Ovary (tissue), 9 donors: ENCODE data around the gene LOX. TPM values are rescaled to one million over a fixed set of nuclear protein-coding genes. Genes with fewer than 3 reads are reported as not detected.

Experiments used
- DNase-seq, 5 donors: peaks; one replicate each; pipeline ENCODE4 v3.0.0-alpha.2; 2019 to 2020
- H3K27ac ChIP-seq, 2 donors: fragments of 200-600 bp; one replicate each; pipeline versions ENCODE4 v1.5.1 to v1.8.0; 2019 to 2022
- H3K27me3 ChIP-seq: fragments of 200-600 bp; one replicate; pipeline ENCODE4 v1.8.0; 2022
- H3K36me3 ChIP-seq: fragments of 200-600 bp; sonication (generic); one replicate; pipeline ENCODE4 v1.5.1; 2019
- H3K4me1 ChIP-seq: one replicate; pipeline ENCODE4 v1.8.1; 2013; ENCODE audit warnings: mild to moderate bottlenecking, moderate library complexity; ENCODE audit not compliant: insufficient read depth
- H3K4me3 ChIP-seq: fragments of 200-600 bp; sonication (generic); one replicate; pipeline ENCODE4 v1.5.1; 2017
- H3K9me3 ChIP-seq, 2 donors: fragments of 200-600 bp in 1 of 2; sonication (generic) in 1 of 2; one replicate each; pipeline versions ENCODE4 v1.5.1 to v1.8.1; 2013 to 2019; ENCODE audit warnings: mild to moderate bottlenecking in 1 of 2, moderate library complexity in 1 of 2
- CTCF ChIP-seq, 3 donors: fragments of 450-650 bp in 2 of 3; fragments of 200-600 bp in 1 of 3; IDR thresholded peaks; one replicate each; pipeline versions ENCODE4 v1.5.1 to v1.8.0; 2016 to 2022; ENCODE audit warnings: antibody characterized with exemption in 3 of 3, mild to moderate bottlenecking in 1 of 3
- EP300 ChIP-seq: sonication (generic); formaldehyde crosslinking; IDR thresholded peaks from one replicate; pipeline ENCODE4 v1.6.1; 2017; ENCODE audit warnings: antibody characterized with exemption
- POLR2A ChIP-seq: fragments of 450-650 bp; IDR thresholded peaks from one replicate; pipeline ENCODE4 v1.6.1; 2017; ENCODE audit warnings: antibody characterized with exemption, mild to moderate bottlenecking, moderate library complexity
- WGBS, 3 donors: extraction: QIAGEN DNeasy Blood & Tissue Kit in 1 of 3; methylation state at CpG; one replicate each; pipeline versions ENCODE4 v1.1.5 to v1.1.7; 2013 to 2017; 5-methylcytosine and 5-hydroxymethylcytosine counted together
- intact Hi-C, 4 donors: fragments of 100-400 bp; cut with DNase I; formaldehyde crosslinking; loops; one replicate each; pipeline versions ENCODE4 v1.11.0 to v1.15.1; 2022 to 2023
- polyA plus RNA-seq, 2 donors: library from polyadenylated mRNA; stranded (reverse); fragments of 200-250 nt in 1 of 2; fragments of 350-450 nt in 1 of 2; fragmentation: Illumina TruSeq in 1 of 2; extraction: RNeasy Lipid Tissue Mini Kit (QIAGEN cat#74804) in 1 of 2; gene quantifications; one replicate each; pipeline ENCODE4 v1.2.3, GENCODE V29; 2013 to 2014
- total RNA-seq, 7 donors: library from RNA; depleted of rRNA in 2 of 7; stranded (reverse); fragments of >200 nt in 2 of 7; fragmentation: NEBNext Ultra II Directional in 3 of 7; extraction: Animal tissue kit (Norgen Biotek cat#: 25700) in 3 of 7; gene quantifications; one replicate each; pipeline versions ENCODE4 v1.1.0 to v1.2.4, GENCODE V29; 2016 to 2023
- donor health status: DM: no; HTN: no; CAD: no; lungs with moderate emphysema.
- donor health status: DM: no; HTN: no; CAD: no.
- donor health status: Bipolar disorder and iron deficiency.
- donor health status: DM: yes; HTN: yes; CAD: no.
- donor health status: DM: no; HTN: no; CAD: no.
- donor health status: DM: yes; HTN: yes; CAD: no.

LOX gene
- total and polyA plus RNA-seq, 9 donors = 6.9 to 23.5 (median 10.9) TPM

GRCh38 chr5:122073018-122073417 lies 5.0 kb downstream of the LOX start:
- H3K27ac ChIP-seq = no peak overlapping the region
- no peak overlapping the region for H3K4me3 ChIP-seq
- H3K9me3 ChIP-seq = no peaks in the 10 kb centered on the region
- no peaks in the 10 kb centered on the region for H3K4me1 ChIP-seq
- no peak for DNase-seq
- TF ChIP-seq EP300 (no peak), CTCF (IDR thresholded peaks at IDR 0.05) (no peak), POLR2A (no peak)
- WGBS, 3 donors = 96 to 98% (median 98%) methylated on average over 2 of the region's 2 CpGs
- intact Hi-C loops = loop anchor here in 2 of 4 donors (10.0 kb wide), 1 partner anchor 108 kb away; the partner anchor contains the start of gene SRFBP1 (in 2 of the 2)
- no peaks in the 10 kb centered on the region for H3K27me3 ChIP-seq
- H3K36me3 ChIP-seq = no peaks in the 10 kb centered on the region

GRCh38 chr5:122067390-122067789 lies 10.7 kb downstream of the LOX start:
- Histone ChIP-seq H3K9me3 (no peaks in the 10 kb centered on the region), H3K27ac (no peak overlapping the region), H3K4me3 (no peak overlapping the region), H3K36me3 (no peaks in the 10 kb centered on the region), H3K4me1 (no peaks in the 10 kb centered on the region), H3K27me3 (no peaks in the 10 kb centered on the region)
- WGBS, 3 donors = 56 to 78% (median 77%) methylated on average over 1 of the region's 1 CpG
- no peak for DNase-seq
- TF ChIP-seq POLR2A = no peak
- no peak for TF ChIP-seq EP300
- TF ChIP-seq CTCF (IDR thresholded peaks at IDR 0.05) = no peak
- intact Hi-C loops = no loop called here

DNA sequence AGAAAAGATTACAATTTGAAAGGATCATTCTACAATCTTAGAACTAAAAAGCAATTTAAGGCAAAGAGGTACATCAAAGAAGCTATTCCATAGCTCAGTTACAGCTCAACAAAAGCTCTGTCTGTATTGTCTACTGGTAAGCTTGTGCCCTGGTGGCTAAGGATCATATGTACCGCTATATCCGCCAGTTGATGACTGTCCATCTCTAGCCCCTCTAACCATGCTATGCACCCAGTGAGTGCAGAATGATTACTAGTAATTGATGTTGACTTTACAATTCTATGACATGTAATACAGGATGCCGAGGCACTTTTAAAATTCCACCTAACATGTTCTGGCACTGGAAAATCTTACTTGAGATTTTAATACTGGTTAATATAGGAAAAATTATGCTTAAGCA lies 13.1 kb downstream of the LOX start:
- H3K4me3 ChIP-seq = no peak overlapping the region

DNA sequence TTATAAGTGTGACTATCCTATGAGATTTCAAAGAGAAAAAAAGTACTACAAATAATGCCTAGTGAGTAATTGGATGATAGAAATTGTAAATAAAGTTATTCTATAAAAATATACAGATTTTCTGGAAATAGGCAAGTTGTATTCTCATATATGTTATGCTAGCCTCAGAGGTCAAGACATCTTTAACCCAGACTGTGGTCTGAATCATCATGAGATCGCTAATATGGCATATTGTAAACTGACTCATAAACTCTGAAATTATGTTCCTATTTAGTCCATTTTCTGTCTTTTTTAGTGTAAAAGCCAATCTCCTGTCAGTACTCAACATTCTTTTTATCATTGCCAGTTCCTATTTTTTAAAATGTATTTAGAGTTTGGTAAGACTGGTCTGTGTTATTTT lies 14.2 kb downstream of the LOX start:
- Histone ChIP-seq H3K9me3 (no peaks in the 10 kb centered on the region), H3K36me3 (no peaks in the 10 kb centered on the region), H3K27ac (no peak overlapping the region), H3K27me3 (no peaks in the 10 kb centered on the region), H3K4me3 (no peak overlapping the region), H3K4me1 (no peaks in the 10 kb centered on the region)
- no peak for TF ChIP-seq EP300
- intact Hi-C loops = no loop called here
- no peak for DNase-seq
- WGBS, 3 donors = 77 to 90% (median 85%) methylated on average over 1 of the region's 1 CpG

More for the DNA sequence above, 13.1 kb downstream of the LOX start:
- intact Hi-C loops = no loop called here
- TF ChIP-seq POLR2A (no peak), CTCF (IDR thresholded peaks at IDR 0.05) (no peak), EP300 (no peak)
- Histone ChIP-seq H3K27ac (no peak overlapping the region), H3K27me3 (no peaks in the 10 kb centered on the region), H3K36me3 (no peaks in the 10 kb centered on the region), H3K4me1 (no peaks in the 10 kb centered on the region), H3K9me3 (no peaks in the 10 kb centered on the region)
- 97 to 99% (median 98%) methylated on average over 3 of the region's 3 CpGs for WGBS, 3 donors
- DNase-seq = no peak

- no peaks in the 10 kb centered on the region for H3K9me3 ChIP-seq
- TF ChIP-seq CTCF (IDR thresholded peaks at IDR 0.05) (no peak), EP300 (no peak), POLR2A (no peak)
- no peaks in the 10 kb centered on the region for H3K36me3 ChIP-seq
- 43 to 66% (median 57%) methylated on average over 1 of the region's 1 CpG for WGBS, 3 donors
- H3K4me1 ChIP-seq = no peaks in the 10 kb centered on the region
- no peak overlapping the region for H3K4me3 ChIP-seq
- intact Hi-C loops = no loop called here
- DNase-seq = no peak
- H3K27me3 ChIP-seq = no peaks in the 10 kb centered on the region
- H3K27ac ChIP-seq = no peak overlapping the region
Measured at GRCh38 chr5:122062205-122062604, 15.9 kb downstream of the LOX start.
